HG02678 (cell line): ENCODE results near the gene KIAA0408.

Experiments
- ATAC-seq: cut with Tn5 transposase; IDR thresholded peaks from one replicate; pipeline ENCODE4 v1.9.1; 2021; ENCODE audit warnings: mild to moderate bottlenecking, moderate library complexity; ENCODE audit not compliant: unreplicated experiment

KIAA0408 gene

GRCh38 chr6:127459231-127459641, at the start of gene KIAA0408:
Gene KIAA0408 (minus strand): TSS chr6:127459389. CDS start chr6:127453981, 5,408 bp downstream.
- ATAC-seq: no peak

DNA sequence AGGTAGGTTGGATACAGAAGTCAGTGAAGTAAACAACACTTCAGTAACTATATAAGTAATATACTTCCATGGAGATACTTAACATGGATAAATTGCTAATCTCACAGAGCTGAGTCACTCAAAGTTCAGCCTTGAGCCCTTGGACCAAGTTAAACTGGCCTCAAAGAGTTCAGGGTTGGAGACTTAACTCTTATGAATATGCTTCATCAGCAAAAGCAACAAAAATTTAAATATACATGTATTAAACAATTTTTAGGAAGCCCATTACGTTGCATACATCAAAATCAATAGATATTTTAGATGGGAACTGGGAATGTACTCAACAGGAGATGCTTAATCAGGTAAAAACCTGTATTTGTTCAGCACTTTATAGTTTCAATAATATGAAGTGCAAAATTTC, 47.7 kb upstream of the KIAA0408 start:
- ATAC-seq: no peak

GRCh38 chr6:127503022-127503421, 43.8 kb upstream of the KIAA0408 start:
- ATAC-seq: no peak

DNA sequence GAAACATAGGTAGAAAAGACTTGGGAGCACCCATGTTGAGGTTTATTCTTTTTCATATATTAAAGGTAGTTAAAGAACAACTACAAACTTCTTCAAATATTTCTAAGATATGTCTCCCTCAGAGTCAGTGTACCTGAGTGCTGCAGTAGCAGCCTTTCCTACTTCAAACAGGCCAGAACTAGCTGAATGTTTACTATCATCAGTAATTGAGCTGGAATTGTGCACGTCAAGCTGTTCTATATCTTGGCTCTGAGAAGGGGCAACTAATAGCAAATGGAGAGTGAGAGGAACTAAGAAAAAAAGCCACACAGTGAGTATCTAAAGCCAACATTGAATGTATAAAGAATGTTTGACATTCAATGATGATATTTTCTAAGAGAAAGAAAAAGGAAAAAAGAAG, 38.2 kb upstream of the KIAA0408 start:
- no peak for ATAC-seq

- no peak for ATAC-seq
These were observed 37.3 kb upstream of the KIAA0408 start for GRCh38 chr6:127496471-127496870.

GRCh38 chr6:127494240-127494767, 35.1 kb upstream of the KIAA0408 start:
- ATAC-seq: no peak

DNA sequence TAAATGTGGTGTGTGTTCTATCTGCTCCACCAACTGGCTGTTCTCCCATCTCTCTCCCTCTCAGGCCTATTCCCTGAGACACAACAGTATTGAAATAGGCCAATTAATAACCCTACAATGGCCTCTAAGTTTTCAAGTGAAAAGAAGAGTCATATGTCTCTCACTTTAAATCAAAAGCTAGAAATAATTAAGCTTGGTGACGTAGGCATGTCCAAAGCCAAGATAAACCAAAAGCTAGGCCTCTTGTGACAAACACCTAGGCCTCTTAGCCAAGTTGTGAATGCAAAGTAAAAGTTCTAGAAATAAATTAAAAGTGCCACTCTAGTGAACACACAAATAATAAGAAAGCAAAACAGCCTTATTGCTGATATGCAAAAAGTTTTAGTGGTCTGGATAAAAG, 30.1 kb upstream of the KIAA0408 start:
- no peak for ATAC-seq

DNA sequence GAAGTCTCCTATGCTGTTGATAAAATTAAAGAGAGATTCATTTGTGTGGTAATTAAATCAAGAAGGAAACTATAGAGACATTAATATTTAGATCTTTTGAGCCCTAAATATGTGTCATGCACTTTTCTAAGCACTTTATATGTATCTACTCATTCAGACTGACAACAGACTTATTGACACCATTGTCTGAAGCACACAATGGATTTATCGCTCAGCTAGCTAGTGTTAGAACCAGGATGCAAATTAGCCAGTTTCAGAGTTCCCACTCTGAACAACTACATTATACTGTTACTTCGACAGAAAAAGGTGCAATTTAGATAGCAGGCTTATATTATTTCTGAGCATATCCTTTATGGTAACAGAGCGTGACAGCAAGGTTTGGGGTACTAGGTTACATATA, 27.7 kb upstream of the KIAA0408 start:
- no peak for ATAC-seq

DNA sequence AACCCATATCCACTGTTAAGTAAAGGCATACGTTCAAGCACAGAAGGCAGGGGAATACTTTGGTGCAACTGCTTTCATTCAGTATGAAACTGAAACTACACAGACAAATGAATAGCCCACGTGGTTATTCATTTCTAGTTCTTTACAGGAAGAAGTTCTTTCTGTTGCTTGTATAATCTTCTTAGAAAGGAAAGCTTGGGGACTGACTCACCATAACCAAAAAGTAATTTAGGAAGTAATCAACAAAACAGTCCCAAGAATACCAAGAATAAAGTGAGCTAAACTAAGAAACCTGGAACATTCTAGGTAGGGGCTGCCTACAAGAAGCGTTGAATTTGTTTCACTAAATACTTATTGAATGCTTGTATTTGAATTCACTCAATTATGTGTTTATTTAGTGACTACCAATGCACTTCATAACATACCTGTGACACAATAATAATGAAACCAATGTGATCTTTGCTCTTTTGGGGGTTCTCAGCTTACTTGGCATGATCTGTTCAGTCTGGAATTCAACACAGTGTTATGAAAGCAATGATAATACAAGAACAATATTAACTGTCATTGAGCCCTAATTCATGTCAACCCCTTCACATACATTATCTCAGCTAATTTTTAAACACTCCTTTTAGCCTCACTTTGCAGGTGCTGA, 25.1 kb upstream of the KIAA0408 start:
- peak; percentile 99 for ATAC-seq

GRCh38 chr6:127483399-127484055, 24.3 kb upstream of the KIAA0408 start:
- ATAC-seq: peak; percentile 12

- no peak for ATAC-seq
These were observed 23.1 kb upstream of the KIAA0408 start for GRCh38 chr6:127482325-127482724.

GRCh38 chr6:127481628-127482027, 22.4 kb upstream of the KIAA0408 start:
- no peak for ATAC-seq

GRCh38 chr6:127481111-127481510, 21.9 kb upstream of the KIAA0408 start:
- no peak for ATAC-seq

DNA sequence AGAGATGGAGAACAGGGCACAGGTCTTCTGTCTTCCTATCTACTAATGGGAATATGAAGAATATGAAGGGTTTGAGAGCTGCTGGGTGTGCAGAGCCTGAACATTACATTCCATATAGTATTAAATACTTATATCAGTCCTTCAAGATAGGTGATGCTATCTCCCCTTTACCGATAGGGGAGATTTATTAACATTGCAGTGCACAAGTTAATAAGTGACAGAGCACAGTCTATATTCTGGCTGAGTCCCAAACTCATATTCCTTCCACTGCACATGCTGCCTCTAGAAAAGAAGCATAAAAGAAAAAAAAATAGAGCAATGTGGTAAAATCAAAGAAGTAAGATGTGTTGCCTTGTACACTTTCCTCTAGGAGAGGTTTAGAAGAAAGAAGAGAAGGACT, 18.5 kb upstream of the KIAA0408 start:
- ATAC-seq: no peak

- ATAC-seq: no peak
These were observed 16.6 kb upstream of the KIAA0408 start for GRCh38 chr6:127475823-127476176.

DNA sequence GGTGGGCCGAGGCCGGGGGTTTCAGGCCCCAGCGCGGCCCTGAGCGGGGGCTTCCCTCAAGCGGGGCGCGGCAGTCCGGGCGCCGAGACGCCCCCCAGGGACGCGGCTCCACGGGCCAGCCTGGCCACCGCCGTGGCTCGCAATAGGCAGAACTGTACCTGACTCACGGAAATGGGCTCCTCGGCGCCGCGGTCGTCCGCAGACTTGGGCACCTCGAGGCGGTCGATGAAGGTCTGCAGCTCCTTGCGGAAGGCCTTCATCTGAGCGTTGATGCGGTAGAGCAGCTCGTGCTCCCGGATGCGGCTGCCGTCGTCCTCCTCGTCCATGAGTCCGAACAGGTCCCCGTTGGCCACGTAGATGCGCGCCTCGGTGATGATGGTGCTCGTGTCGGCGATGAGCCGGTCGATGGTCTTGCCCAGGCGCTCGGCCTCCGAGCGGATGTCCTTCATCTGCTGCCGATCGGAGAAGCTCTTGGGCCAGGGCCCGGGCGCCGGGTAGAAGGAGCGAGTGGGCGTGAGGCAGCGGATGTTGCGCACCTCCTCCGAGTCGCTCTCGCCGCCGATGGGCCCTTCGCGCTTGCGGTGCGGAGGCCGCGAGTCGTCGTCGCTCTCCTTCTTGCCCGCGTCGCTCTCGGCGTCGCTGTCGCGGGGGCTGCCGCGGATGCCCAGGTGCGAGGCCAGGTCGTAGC, 16.1 kb upstream of the KIAA0408 start:
- no peak for ATAC-seq

GRCh38 chr6:127471379-127472255, 12.4 kb upstream of the KIAA0408 start:
- no peak for ATAC-seq

DNA sequence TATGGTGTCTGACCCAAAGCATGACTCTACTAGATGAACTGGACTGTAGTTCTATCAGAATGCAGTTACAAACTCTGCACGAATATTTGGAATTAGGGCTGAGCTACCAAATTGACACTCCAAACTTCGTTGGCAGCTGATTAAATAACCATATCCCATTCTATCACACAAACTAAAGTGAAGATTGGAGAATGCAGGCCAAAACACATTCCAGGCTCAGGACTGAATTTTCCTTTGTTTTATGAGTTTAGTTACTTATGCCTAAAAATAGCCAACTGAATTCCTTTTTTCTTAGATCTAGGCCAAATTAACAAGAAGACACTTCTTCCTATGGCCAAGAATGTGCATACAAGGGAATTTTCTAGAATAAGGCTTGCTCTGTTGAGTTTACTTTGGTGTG, 9.7 kb upstream of the KIAA0408 start:
- no peak for ATAC-seq

GRCh38 chr6:127466416-127466815, 7.2 kb upstream of the KIAA0408 start:
- no peak for ATAC-seq

DNA sequence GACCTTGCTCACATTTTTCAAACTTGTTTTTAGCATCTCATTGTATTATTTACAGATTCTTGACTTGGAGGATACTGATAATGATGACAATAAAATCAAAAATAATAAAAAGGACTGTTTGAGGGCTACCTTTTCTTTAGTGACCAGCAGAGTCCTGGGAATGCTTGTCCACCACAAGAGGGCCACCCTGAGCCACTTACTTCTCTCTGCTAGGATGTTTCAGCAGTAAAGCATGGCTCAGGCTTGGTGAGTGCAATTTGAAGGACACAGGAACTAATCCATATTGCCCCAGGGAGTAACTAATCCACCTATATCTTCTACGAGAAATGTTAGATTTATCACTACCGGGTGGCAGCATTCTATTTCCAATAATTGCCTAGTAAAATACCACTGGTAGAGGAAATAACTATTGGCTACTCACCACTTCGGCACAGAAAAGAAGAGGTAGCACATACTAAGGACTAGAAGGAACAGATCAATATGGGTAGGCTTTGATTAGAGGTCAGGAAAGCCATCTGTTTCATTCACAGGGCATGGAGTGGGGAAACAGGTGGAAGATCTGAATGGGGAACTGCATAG, 5.8 kb upstream of the KIAA0408 start:
- ATAC-seq: peak; percentile 82
